ENCODE results near the gene ETS1.

ETS1 gene

GRCh38 chr11:128420265-128420664 is 167.1 kb downstream of the ETS1 start:
- no peak for DNase-seq (ENCODE audit: low read depth)
- TF ChIP-seq CTCF (IDR thresholded peaks at IDR 0.05; ENCODE audit: low read length, missing control alignments): no peak
- no peak overlapping the region for H3K4me3 ChIP-seq (replicated peaks; ENCODE audit: low read depth, low read length)

- DNase-seq (ENCODE audit: low read depth): no peak
- TF ChIP-seq CTCF (IDR thresholded peaks at IDR 0.05; ENCODE audit: low read length, missing control alignments): no peak
- H3K4me3 ChIP-seq (replicated peaks; ENCODE audit: low read depth, low read length): no peak overlapping the region
These were observed 168.2 kb downstream of the ETS1 start for GRCh38 chr11:128419012-128419767.

GRCh38 chr11:128417607-128418324 is 169.6 kb downstream of the ETS1 start:
- DNase-seq (ENCODE audit: low read depth): peak; percentile 92
- no peak overlapping the region for H3K4me3 ChIP-seq (replicated peaks; ENCODE audit: low read depth, low read length)
- no peak for TF ChIP-seq CTCF (IDR thresholded peaks at IDR 0.05; ENCODE audit: low read length, missing control alignments)

GRCh38 chr11:128416976-128417375 is 170.4 kb downstream of the ETS1 start:
- DNase-seq (ENCODE audit: low read depth): no peak
- TF ChIP-seq CTCF (IDR thresholded peaks at IDR 0.05; ENCODE audit: low read length, missing control alignments): no peak
- H3K4me3 ChIP-seq (replicated peaks; ENCODE audit: low read depth, low read length): no peak overlapping the region

GRCh38 chr11:128415539-128415938 is 171.8 kb downstream of the ETS1 start:
- no peak overlapping the region for H3K4me3 ChIP-seq (replicated peaks; ENCODE audit: low read depth, low read length)
- no peak for TF ChIP-seq CTCF (IDR thresholded peaks at IDR 0.05; ENCODE audit: low read length, missing control alignments)
- peak; percentile 43 for DNase-seq (ENCODE audit: low read depth)

GRCh38 chr11:128412847-128413791 is 174.2 kb downstream of the ETS1 start:
- no peak for DNase-seq (ENCODE audit: low read depth)
- H3K4me3 ChIP-seq (replicated peaks; ENCODE audit: low read depth, low read length): no peak overlapping the region
- no peak for TF ChIP-seq CTCF (IDR thresholded peaks at IDR 0.05; ENCODE audit: low read length, missing control alignments)

Measured in fibroblast of pulmonary artery (primary cell).